PFSK-1 (cell line): ENCODE results near the gene COPG2.

Experiments used
- FOXP2 ChIP-seq: optimal IDR thresholded peaks from 2 replicates; pipeline ENCODE3; 2011; ENCODE audit warnings: borderline replicate concordance, control low read depth, inconsistent platforms; ENCODE audit not compliant: insufficient read depth; ENCODE audit errors: extremely low read length, extremely low read depth
- POLR2AphosphoS5 ChIP-seq: IDR thresholded peaks from 2 replicates; pipeline ENCODE4 v1.6.1; 2012; ENCODE audit warnings: low read depth, mild to moderate bottlenecking, control low read depth, low read length, moderate library complexity
- SIN3A ChIP-seq: IDR thresholded peaks from 2 replicates; pipeline ENCODE4 v1.6.1; 2012; ENCODE audit warnings: mild to moderate bottlenecking, low read length, moderate library complexity, borderline replicate concordance; ENCODE audit not compliant: insufficient read depth
- TAF1 ChIP-seq: IDR thresholded peaks from 2 replicates; pipeline ENCODE4 v1.6.1; 2012; ENCODE audit warnings: low read length, control low read depth, borderline replicate concordance; ENCODE audit not compliant: insufficient read depth
- TF ChIP-seq, protein P1 (sequence below), 2 experiments: IDR thresholded peaks; 2 replicates each; pipeline versions ENCODE4 v1.6.1 to v1.8.0; 2011 to 2012; ENCODE audit warnings: low read depth in 2 of 2, low read length in 2 of 2, control low read depth in 1 of 2, inconsistent platforms in 1 of 2, mild to moderate bottlenecking in 1 of 2, moderate library complexity in 1 of 2; ENCODE audit not compliant: insufficient read depth in 1 of 2

COPG2 gene

DNA sequence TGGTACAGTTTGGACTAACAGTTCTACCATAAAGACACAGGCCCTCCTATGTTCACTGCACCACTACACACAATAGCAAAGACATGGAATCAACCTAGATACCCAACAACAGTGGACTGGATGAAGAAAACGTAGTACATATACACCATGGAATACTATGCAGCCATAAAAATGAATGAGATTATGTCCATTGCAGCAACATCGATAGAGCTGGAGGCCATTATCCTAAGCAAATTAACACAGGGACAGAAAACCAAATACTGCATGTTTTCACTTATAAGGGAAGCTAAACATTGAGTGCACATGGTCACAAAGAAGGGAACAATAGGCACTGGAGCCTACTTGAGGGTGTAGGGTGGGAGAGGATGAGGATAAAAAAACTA is 101.7 kb downstream of the COPG2 start:
- TF ChIP-seq SIN3A (no peak), POLR2AphosphoS5 (no peak), FOXP2 (no peak), TAF1 (no peak)
- TF ChIP-seq, protein P1, sequence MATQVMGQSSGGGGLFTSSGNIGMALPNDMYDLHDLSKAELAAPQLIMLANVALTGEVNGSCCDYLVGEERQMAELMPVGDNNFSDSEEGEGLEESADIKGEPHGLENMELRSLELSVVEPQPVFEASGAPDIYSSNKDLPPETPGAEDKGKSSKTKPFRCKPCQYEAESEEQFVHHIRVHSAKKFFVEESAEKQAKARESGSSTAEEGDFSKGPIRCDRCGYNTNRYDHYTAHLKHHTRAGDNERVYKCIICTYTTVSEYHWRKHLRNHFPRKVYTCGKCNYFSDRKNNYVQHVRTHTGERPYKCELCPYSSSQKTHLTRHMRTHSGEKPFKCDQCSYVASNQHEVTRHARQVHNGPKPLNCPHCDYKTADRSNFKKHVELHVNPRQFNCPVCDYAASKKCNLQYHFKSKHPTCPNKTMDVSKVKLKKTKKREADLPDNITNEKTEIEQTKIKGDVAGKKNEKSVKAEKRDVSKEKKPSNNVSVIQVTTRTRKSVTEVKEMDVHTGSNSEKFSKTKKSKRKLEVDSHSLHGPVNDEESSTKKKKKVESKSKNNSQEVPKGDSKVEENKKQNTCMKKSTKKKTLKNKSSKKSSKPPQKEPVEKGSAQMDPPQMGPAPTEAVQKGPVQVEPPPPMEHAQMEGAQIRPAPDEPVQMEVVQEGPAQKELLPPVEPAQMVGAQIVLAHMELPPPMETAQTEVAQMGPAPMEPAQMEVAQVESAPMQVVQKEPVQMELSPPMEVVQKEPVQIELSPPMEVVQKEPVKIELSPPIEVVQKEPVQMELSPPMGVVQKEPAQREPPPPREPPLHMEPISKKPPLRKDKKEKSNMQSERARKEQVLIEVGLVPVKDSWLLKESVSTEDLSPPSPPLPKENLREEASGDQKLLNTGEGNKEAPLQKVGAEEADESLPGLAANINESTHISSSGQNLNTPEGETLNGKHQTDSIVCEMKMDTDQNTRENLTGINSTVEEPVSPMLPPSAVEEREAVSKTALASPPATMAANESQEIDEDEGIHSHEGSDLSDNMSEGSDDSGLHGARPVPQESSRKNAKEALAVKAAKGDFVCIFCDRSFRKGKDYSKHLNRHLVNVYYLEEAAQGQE (IDR thresholded peaks at IDR 0.05; ENCODE audit: insufficient read depth in 1 of 2, low read depth in 2 of 2, low read length in 2 of 2) = no peak

- no peak for TF ChIP-seq FOXP2
- no peak for TF ChIP-seq TAF1
- TF ChIP-seq, protein P1 (IDR thresholded peaks at IDR 0.05; ENCODE audit: insufficient read depth in 1 of 2, low read depth in 2 of 2, low read length in 2 of 2) = no peak
- TF ChIP-seq SIN3A = no peak
- no peak for TF ChIP-seq POLR2AphosphoS5
Observed at GRCh38 chr7:130566168-130566897, 102.2 kb downstream of the COPG2 start.

DNA sequence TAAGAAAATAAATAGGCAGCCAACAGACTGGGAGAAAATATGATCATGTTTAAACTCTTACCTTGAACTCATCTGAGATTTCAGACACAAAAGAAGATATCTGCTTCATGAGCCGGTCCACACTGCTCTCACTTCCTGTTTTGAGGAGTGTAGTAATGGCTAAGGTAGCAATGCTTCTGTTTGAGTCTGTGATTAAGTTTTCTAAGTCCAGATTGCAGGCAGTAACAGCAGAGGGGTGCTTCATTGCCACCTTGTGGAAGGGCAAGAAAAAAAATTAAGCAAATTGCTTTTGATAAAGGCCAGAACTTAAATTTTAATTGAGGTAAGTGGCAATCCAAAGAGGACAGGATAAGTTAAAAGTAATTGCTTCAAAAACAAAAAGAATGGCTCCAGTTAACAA is 107.6 kb downstream of the COPG2 start:
- TF ChIP-seq TAF1 = no peak
- no peak for TF ChIP-seq POLR2AphosphoS5
- TF ChIP-seq FOXP2 = no peak
- TF ChIP-seq, protein P1 (IDR thresholded peaks at IDR 0.05; ENCODE audit: insufficient read depth in 1 of 2, low read depth in 2 of 2, low read length in 2 of 2) = no peak
- no peak for TF ChIP-seq SIN3A

- TF ChIP-seq SIN3A (no peak), FOXP2 (no peak), TAF1 (no peak), POLR2AphosphoS5 (no peak)
- TF ChIP-seq, protein P1 (IDR thresholded peaks at IDR 0.05; ENCODE audit: insufficient read depth in 1 of 2, low read depth in 2 of 2, low read length in 2 of 2) = no peak
Observed at GRCh38 chr7:130559184-130559583, 109.4 kb downstream of the COPG2 start.
